ENCODE results near the gene FRK.
"Not testable (repeated sequence)": the region's sequence is repeated elsewhere in the genome, so short reads cannot be mapped to it uniquely, and the experiment has no call there.

FRK gene

DNA sequence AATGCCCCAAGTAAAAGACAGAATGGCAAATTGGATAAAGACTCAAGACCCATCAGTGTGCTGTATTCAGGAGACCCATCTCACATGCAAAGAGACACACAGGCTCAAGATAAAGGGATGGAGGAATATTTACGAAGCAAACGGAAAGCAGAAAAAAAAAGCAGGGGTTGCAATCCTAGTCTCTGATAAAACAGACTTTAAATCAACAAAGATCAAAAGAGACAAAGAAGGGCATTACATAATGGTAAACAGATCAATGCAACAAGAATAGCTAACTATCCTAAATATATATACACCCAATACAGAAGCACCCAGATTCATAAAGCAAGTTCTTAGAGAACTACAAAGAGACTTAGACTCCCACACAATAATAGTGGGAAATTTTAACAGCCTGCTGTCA is 123.2 kb downstream of the FRK start:
- DNase-seq (ENCODE audit: low spot score) = not testable (repeated sequence)

DNA sequence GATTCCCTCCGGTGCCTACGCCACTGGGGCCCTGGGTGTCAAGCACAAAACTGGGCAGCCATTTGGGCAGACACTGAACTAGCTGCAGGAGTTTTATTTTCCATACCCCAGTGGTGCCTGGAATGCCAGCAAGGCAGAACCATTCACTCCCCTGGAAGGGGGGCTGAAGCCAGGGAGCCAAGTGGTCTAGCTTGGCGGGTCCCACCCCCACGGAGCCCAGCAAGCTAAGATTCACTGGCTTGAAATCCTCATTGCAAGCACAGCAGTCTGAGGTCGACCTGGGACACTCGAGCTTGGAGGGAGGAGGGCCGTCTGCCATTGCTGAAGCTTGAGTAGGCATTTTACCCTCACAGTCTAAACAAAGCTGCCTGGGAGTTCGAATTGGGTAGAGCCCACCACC is 125.3 kb downstream of the FRK start:
- DNase-seq (ENCODE audit: low spot score) = no peak

DNA sequence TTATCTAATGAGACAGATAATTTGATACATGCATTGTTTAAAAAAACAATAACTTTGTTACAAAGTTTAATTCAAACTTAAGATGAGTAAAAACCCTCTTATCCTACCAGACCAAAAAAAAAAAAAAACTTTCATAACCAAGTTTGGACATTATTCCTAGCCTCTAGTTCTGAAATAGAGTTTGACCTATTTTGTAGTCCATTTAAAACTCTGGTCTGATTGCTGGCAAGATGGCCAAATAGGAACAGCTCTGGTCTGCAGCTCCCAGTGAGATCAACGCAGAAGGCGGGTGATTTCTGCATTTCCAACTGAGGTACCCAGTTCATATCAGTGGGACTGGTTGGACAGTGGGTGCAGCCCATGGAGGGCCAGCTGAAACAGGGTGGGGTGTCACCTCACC is 125.9 kb downstream of the FRK start:
- no peak for DNase-seq (ENCODE audit: low spot score)

DNA sequence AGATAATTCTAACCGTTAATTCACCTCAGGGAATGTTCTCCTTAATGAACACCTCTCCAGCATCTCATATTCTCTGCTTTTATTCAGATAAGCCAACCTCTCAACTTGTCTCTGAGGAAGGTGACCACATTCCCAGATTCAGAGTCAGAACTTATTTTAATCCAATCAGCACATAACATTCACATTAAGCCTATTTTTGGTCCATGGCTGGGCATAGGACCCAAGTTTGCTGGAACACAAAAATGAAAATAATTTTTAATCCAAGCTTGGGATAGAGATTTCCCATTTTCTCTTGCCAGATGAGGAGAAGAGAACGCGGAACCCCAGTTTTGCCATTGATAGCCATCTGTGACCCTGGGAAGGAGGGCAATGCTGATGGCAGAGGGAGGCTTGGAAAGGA is 126.5 kb downstream of the FRK start:
- DNase-seq (ENCODE audit: low spot score) = no peak

DNA sequence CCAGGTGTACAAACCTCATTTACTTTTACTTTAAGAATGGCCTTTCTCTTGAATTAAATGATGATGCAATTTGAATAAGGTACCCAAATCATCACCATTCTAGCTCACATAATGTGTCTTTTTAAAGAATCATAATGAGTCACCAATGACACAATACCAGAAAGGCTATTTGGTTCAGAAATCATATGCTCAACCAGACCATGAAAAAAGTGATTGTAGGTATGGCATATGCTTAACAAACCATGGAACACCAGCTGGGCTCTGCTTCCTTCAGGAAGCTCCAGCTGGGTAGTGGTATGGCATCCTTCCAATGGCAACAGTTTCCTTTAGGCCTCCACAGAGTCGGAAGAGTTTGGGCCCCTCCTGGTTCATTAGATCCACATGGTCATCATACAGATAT is 128.2 kb downstream of the FRK start:
- no peak for DNase-seq (ENCODE audit: low spot score)

DNA sequence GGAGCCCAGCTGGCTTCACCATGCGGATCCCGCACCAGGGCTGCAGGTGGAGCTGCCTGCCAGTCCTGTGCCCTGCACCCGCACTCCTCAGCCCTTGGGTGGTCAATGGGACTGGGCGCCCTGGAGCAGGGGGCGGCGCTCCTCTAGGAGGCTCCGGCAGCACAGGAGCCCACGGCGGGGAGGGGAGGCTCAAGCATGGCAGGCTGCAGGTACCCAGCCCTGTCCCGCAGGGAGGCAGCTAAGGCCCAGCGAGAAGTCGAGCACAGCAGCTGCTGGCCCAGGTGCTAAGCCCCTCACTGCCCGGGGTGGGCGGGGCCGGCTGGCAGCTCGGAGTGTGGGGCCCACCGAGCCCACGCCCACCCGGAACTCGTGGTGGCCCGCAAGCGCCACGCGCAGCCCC is 132.7 kb downstream of the FRK start:
- not testable (repeated sequence) for DNase-seq (ENCODE audit: low spot score)

DNA sequence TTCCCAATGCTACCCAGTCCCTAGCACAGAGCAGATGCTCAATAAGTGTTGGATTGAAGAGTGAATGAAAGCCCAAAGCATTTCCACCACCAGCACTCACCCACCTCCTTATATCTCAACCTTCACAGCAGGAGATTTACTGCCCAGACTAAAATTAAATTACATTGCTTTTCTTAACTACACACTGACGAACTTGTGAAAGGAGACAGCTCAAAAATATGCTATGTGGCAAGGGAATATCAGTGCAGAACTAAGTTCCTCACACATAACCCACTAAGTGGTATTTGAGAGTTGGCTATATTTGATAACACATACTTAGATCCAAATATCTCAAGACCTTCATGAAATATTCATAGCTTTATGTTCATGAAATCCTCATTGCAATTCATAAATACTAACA is 137.7 kb downstream of the FRK start:
- DNase-seq (ENCODE audit: low spot score) = no peak

DNA sequence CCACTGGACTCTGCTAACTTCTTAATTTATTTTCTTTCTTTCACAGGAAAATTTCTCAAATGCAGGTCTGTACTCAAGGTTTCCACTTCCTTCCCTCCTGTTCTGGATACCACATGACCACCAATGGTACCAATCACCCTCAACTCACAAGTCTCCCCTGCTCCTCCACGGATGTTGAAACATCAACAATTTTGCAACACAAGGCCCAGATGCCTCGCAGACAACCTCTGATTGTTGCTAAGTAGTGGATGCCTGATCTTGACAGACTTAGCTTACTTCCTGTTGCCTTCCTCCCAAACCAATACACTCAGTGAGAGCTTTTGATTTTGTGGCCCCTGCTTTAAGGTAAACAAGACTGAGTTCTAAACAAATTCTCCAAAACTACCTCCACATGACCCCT is 146.6 kb downstream of the FRK start:
- no peak for DNase-seq (ENCODE audit: low spot score)

DNA sequence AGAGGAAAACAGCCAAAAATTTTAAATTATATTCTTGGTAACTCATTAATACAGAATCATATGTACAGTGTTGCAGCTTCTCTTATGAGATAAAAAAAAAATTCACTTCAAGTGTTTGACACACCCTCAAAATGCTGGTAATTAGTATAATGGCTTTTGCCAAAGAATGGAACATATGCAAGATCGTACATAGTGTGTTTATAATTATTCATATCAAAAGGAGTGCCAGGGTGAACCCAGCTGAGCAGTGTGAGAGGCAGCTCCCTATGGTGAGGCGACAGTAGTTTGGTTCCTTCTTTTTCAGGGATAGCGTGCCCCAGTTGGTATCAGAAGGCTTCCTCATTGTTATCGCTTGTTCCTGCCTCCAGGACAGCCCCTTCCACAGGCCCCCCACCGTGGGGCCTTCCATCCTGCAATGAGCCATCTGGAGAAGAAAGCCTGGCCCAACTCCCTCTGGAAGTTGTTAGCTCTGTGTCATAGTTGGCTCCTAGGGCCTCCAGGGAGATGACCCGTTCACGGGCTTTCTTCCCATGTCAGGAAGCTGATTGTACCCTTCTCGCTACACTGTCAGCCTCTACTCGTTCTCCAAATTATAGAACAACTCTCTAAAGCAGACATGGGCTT is 150.7 kb downstream of the FRK start:
- DNase-seq (ENCODE audit: low spot score) = no peak

DNA sequence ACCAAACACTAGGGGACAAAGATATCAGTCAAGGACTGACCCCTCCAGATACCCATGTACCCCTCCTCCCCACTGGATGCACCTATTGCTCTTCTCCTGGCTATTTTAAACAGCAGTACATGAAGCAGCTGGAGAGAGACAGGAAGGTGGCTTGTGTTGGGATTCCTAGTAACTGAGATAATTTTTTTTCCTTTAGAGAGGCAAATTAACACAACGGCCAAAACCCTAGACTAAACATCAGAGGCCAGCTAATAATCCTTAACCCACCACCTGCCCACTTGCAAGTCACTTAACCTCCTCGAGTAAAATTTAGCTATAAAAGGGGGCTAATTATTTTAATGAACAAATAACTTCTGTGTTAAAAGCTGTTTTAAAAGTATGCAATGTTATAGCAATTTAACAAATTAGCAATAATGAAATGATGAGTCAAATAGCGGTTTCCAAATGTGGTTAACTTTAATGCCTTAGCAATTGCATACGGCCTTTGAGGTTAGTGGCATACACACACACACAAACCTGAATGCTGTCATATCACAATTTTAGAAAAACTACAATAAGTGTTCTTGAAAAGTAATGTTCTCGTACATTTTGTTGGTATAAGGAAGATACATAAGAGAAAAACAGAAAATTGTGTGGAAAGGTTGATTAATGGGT is 151.7 kb downstream of the FRK start:
- DNase-seq (ENCODE audit: low spot score) = no peak

DNA sequence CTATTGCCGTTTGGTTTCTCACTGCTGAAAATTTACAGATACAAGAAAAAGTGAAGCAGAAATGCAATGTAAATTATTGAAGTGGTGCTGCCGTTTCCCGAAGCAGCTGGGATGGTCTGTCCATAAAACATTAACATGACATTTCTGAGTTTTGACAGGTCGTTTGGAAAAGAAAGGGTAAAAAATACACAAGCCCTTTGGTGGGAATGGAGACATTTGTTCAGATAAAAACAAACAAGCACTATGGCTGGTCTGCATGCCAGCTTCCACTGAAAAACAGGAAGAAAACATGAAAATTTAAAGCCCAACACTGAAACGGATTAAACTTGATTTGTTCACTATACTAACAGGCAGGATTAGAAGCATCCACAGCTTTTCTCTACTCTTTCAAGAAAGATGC is 155.2 kb downstream of the FRK start:
- DNase-seq (ENCODE audit: low spot score) = no peak

DNA sequence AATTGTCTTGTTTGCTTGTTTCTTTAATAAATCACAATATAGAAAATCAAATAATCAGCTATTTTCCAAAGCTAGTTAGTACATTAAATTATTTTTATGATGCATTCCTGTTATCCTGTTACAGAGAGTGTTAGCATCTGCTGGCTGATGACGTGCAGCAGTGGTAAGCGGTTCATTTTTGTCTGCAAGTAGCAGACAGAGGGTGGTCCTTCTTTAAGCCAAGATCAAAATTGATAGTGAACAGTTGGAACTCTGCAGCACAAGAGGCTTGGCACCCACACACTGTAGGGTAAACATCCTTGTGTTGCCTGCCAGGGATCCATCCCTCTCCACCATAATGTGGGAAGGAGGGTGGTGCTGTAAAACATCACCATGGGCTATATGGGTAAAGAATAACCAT is 158.3 kb downstream of the FRK start:
- no peak for DNase-seq (ENCODE audit: low spot score)

DNA sequence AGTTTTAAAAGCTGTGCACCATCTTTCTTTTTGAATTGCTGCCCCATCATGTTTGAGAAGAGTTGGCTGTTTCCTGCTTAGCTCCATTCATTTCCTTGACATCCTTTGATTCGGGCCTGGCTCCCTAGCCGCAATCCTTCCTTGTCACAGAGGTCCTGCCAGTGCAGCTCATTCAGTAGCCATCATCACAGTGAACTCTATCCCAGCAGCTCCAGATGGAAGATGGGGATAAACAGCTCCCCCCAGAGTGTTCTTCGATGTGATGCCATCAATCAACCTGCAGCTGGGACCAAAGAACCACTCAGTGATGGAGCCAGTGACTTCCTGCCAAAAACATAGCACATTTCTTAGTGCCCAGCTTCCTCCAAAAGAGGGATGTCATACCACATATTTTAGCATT is 158.8 kb downstream of the FRK start:
- no peak for DNase-seq (ENCODE audit: low spot score)

DNA sequence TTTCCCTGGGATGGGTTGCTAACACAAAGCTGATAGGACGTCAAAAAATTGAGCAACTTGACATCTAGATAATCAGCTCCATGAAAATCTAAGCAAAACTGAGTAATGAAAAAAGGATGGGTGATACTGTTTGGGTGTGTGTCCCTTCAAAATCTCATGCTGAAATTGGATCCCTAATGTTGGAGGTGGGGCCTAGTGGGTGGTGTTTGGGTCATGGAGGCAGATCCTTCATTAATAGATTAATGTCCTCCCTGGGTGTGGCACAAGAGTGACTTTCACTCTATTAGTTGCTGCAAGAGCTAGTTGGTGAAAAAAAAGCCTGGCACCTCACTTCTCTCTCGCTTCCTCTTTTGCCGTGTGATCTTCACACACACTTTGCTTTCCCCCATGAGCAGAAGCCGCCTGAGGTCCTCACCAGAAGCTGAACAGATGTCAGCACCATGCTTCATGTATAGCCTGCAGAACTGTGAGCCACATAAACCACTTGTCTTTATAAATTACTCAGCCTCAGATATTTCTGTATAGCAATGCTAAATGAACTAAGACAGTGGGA is 160.9 kb downstream of the FRK start:
- DNase-seq (ENCODE audit: low spot score) = no peak

DNA sequence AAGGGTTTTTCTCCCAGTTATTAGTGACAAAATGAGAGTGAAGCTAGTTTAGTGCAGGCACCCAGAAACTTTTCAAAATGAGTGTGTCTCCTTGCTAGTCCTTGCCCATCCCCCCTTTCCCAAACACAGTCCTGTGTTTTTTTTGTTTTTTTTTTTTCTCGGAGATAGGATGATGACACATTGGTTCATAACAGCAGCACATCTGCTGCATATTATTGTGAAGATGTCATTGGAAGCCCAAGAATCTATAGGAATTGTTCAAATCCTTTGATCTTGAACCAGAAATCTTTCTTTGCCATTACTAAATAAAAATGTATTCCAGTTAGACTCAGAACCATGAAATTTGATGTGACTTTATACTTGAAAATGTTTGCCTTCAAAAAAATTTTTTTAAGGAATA is 162.4 kb downstream of the FRK start:
- no peak for DNase-seq (ENCODE audit: low spot score)

DNA sequence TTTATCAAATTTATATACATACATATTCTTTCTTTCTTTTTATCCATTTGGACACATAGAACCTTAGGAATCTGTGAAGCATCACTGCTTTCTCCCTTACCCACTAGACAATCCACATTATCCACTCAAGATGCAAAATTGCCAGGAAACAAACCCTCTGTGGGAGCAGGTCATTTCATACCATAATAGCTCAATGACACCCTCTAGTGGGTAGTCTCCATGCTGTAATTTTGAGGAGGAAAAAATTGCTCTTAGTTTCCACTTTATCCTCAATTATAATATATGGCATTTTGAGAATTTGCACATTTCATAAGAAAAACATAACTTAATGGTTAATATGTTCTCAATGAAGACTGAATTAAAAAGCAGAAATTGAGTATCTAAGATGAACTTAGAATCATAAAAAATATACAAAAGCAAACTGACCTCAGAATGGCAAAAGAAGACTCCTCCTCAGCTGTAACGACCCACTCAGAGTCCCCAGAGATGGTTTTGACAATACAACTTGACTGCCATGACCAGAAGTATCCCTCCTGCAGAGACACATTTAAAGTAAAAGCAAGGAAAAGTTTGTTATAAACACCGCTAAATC is 164.1 kb downstream of the FRK start:
- peak; percentile 21 for DNase-seq (ENCODE audit: low spot score)

DNA sequence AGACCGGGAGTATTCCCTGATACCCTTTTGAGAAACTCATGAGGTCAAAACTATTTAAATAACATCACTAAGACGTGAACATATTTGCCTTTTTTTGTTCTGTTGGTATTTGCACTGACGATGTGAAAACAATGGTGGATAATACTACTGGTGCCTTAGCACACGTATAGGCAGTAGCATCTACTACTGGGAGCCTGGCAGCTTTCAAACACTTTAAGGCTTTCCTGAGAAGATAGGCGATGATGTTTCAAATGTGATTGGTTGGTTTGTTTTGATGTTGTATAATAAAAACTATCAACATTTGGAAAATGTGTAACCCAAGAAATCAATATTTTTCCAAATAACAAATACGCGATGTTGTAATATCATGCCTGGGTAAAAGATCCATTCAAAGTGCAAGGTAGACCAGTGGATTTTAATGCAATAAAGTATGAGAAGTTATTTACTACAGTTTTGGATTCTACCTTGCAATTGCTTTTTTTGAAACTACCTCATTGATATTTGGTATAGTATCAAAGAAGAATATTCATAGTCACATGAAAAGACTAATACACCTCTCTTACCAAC is 166.2 kb downstream of the FRK start:
- DNase-seq (ENCODE audit: low spot score) = no peak

DNA sequence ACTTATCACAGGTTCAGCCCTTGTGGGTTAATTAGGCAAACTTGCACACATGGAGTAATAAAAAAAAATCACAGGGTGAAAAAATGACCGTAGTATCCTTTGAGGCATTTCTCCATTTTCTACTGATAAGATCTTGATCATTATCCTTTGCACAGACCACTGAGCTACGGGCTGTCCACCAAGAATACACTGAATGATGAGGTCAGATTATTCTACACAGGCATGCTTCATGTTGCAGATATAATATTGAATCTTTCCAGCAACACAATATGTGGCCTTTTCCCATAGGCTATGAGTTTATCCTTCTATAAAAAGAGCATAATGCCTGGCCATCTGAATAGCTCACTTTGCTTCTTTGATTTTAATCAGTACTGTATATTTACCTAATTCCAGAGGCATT is 168.9 kb downstream of the FRK start:
- DNase-seq (ENCODE audit: low spot score) = no peak

DNA sequence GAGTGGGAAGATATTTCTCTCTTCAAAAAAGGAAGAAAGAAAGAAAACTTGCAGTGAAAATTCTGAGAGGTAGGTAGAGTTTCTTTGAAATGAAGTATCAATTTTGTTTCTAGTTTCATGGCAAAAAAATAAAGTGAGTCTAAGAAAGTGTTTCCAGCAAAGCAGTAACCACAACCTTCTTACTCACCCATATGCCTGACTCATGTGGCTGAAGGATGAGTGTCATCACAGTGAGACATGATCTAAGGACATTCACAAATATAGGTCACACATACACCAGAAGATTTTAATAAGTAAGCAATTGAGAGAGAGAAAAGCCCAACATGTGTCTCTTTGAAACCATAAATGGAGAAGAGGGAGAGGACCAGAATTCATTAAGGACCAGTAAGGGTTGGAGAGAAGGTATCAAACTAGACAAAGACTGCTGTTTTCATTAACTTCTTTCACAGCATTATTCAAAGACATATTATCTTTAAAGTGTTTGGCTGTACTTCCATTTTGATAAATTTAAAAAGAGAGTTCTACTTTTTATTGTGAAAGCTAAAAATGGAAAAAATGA is 169.5 kb downstream of the FRK start:
- DNase-seq (ENCODE audit: low spot score) = no peak

DNA sequence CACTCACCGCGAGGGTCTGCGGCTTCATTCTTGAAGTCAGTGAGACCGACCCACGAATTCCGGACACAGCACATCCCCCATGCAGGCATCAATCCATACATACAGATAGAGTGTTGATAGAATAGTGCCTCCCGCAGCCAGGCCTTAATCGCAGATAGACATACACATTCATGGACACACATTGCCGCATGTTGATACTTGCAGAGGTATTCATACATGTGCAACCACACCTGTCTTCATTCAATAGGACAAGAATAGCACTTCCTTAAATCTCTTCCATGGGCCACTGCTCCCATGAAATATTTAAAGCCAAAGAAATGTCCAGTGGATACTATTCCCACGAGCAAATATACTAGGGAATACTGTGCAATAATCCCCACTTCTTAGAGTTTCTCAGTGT is 170.5 kb downstream of the FRK start:
- DNase-seq (ENCODE audit: low spot score) = no peak

DNA sequence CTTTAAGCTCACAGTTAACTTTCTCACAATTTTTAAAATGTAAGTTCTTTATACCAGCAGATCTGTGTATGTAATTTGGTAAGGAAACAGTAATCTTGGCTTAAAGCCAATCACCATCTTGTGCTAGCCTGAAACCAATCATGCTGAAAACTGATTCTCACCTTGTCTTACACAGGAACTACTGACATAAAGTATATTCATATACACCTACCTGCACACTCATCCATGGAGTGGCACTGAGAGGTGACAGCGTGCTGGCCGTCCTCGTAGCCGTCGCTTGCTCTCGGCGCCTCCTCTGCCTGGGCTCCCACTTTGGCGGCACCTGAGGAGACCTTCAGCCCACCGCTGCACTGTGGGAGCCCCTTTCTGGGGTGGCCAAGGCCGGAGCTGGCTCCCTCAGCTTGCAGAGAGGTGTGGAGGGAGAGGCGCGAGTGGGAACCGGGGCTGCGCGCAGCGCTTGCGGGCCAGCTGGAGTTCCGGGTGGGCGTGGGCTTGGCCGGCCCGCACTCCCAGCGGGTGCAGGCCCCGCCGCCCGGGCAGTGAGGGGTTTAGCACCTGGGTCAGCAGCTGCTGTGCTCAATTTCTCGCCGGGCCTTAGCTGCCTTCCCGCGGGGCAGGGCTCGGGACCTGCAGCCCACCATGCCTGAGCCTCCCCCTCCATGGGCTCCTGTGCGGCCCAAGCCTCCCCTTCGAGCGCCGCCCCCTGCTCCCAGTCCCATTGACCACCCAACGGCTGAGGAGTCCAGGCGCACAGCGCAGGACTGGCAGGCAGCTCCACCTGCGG is 171.8 kb downstream of the FRK start:
- not testable (repeated sequence) for DNase-seq (ENCODE audit: low spot score)

DNA sequence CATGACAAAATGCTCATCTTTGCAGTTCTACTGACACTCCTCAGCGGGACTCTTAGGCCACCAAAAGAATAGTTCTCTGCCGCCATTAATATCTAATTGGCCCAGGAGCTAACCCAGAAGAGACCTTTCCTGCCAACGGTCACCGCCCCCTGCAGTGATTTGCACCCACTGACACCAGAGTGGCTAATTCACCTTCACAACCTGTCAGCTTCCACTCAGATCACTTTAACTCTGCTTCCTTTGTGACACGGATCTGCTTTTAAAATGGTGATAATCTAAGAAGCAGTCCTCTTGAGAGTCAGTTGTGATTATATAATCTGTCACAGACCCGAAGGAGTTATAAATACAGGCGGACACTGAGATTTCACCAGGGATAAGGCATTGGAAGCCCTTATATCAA is 172.8 kb downstream of the FRK start:
- DNase-seq (ENCODE audit: low spot score) = no peak

Data from cerebellar cortex (tissue), 1 donor.